IMR-90 (cell line): ENCODE data around the gene ING3. TPM values are rescaled to one million over a fixed set of nuclear protein-coding genes. Genes with fewer than 3 reads are reported as not detected.

ENCODE experiments used
- ATAC-seq: fragments of 200-7000 bp; cut with Tn5 transposase; 2 replicates; pipeline ENCODE4 v1.9.1; 2020; ENCODE audit warnings: low read depth, mild to moderate bottlenecking, moderate library complexity
- BruUV-seq: library from RNA; stranded (reverse); fragments of 400-500 nt; replicated peaks from 2 replicates; lab custom pipeline; 2021; lab: Mats Ljungman, UMichigan
- CTCF ChIA-PET: fragments of 300-600 bp; formaldehyde crosslinking; extraction: SDS; loops from one replicate; lab custom pipeline; 2021; ENCODE audit warnings: antibody characterized with exemption; lab: Yijun Ruan, JAX
- POLR2A ChIA-PET: fragments of 300-600 bp; sonication (Branson Sonifier 250); formaldehyde crosslinking; loops from one replicate; lab custom pipeline; 2022; ENCODE audit warnings: antibody characterized with exemption; ENCODE audit not compliant: unreplicated experiment; lab: Charles Lee
- DNase-seq: peaks from one replicate; pipeline ENCODE4 v3.0.0; 2013
- H2AFZ ChIP-seq: replicated peaks from 2 replicates; pipeline ENCODE3; 2013; ENCODE audit warnings: low read length, mild to moderate bottlenecking; ENCODE audit not compliant: poor library complexity
- H2AK5ac ChIP-seq: 2 replicates; pipeline ENCODE4 v1.6.1; 2013; ENCODE audit warnings: low read depth, low read length, inconsistent platforms
- H2AK9ac ChIP-seq: replicated peaks from 2 replicates; pipeline ENCODE3; 2013; ENCODE audit warnings: mild to moderate bottlenecking, low read depth, low read length, moderate library complexity; ENCODE audit not compliant: poor library complexity
- H2BK120ac ChIP-seq: 2 replicates; pipeline ENCODE4 v1.6.1; 2013; ENCODE audit warnings: low read depth, low read length, inconsistent platforms
- H2BK15ac ChIP-seq: 3 replicates; pipeline ENCODE4 v1.6.1; 2013; ENCODE audit warnings: low read depth, low read length, inconsistent platforms
- H2BK20ac ChIP-seq: 2 replicates; pipeline ENCODE4 v1.6.1; 2013; ENCODE audit warnings: low read depth, mild to moderate bottlenecking, inconsistent platforms, low read length, moderate library complexity
- H2BK5ac ChIP-seq: 2 replicates; pipeline ENCODE4 v1.6.1; 2013; ENCODE audit warnings: mild to moderate bottlenecking, low read depth, low read length, inconsistent platforms; ENCODE audit not compliant: poor library complexity, severe bottlenecking
- H3K14ac ChIP-seq: replicated peaks from 2 replicates; pipeline ENCODE4 v1.6.1; 2013; ENCODE audit warnings: low read depth, low read length, inconsistent platforms
- H3K18ac ChIP-seq: 2 replicates; pipeline ENCODE4 v1.6.1; 2013; ENCODE audit warnings: low read depth, low read length, control low read depth
- H3K23ac ChIP-seq: 2 replicates; pipeline ENCODE4 v1.6.1; 2013; ENCODE audit warnings: low read depth, low read length, inconsistent platforms
- H3K27ac ChIP-seq: 2 replicates; pipeline ENCODE4 v1.5.1; 2013; ENCODE audit warnings: mild to moderate bottlenecking, control low read depth, low read length; ENCODE audit not compliant: insufficient read depth
- H3K27me3 ChIP-seq: 2 replicates; pipeline ENCODE4 v1.6.1; 2013; ENCODE audit warnings: low read length; ENCODE audit not compliant: control insufficient read depth, insufficient read depth
- H3K36me3 ChIP-seq: 2 replicates; pipeline ENCODE4 v1.6.1; 2013; ENCODE audit warnings: low read length, mixed read lengths; ENCODE audit not compliant: control insufficient read depth, insufficient read depth
- H3K4ac ChIP-seq: 2 replicates; pipeline ENCODE4 v1.6.1; 2013; ENCODE audit warnings: low read depth, low read length, inconsistent platforms
- H3K4me1 ChIP-seq: 2 replicates; pipeline ENCODE4 v1.6.1; 2013; ENCODE audit warnings: low read length, mixed read lengths; ENCODE audit not compliant: control insufficient read depth, insufficient read depth
- H3K4me2 ChIP-seq: 2 replicates; pipeline ENCODE4 v1.6.1; 2013; ENCODE audit warnings: low read depth, mild to moderate bottlenecking, control low read depth, low read length, moderate library complexity
- H3K4me3 ChIP-seq: 2 replicates; pipeline ENCODE4 v1.5.1; 2013; ENCODE audit warnings: low read depth, mild to moderate bottlenecking, control low read depth, low read length, moderate library complexity; ENCODE audit not compliant: insufficient read depth
- H3K56ac ChIP-seq: 2 replicates; pipeline ENCODE4 v1.6.1; 2013; ENCODE audit warnings: low read length, inconsistent platforms; ENCODE audit not compliant: insufficient read depth; ENCODE audit errors: extremely low read depth
- H3K79me1 ChIP-seq, 2 experiments: 2 replicates each; pipeline ENCODE4 v1.6.1; 2013; ENCODE audit warnings: low read length in 2 of 2, inconsistent platforms in 1 of 2, low read depth in 1 of 2
- H3K9ac ChIP-seq: 2 replicates; pipeline ENCODE4 v1.6.1; 2013; ENCODE audit warnings: low read depth, low read length, control low read depth
- H3K9me1 ChIP-seq: 2 replicates; pipeline ENCODE4 v1.6.1; 2013; ENCODE audit warnings: low read length, inconsistent platforms; ENCODE audit not compliant: insufficient read depth
- H3K9me3 ChIP-seq: 2 replicates; pipeline ENCODE4 v1.6.1; 2013; ENCODE audit warnings: low read length; ENCODE audit not compliant: control insufficient read depth, insufficient read depth
- H4K20me1 ChIP-seq: 2 replicates; pipeline ENCODE4 v1.6.1; 2013; ENCODE audit warnings: low read length, inconsistent platforms; ENCODE audit not compliant: insufficient read depth
- H4K5ac ChIP-seq: 2 replicates; pipeline ENCODE4 v1.6.1; 2013; ENCODE audit warnings: mild to moderate bottlenecking, low read depth, low read length, control low read depth
- H4K8ac ChIP-seq, 2 experiments: 2 replicates each; pipeline ENCODE4 v1.6.1; 2013; ENCODE audit warnings: low read depth in 2 of 2, low read length in 2 of 2, control low read depth in 1 of 2, inconsistent platforms in 1 of 2
- H4K91ac ChIP-seq: 2 replicates; pipeline ENCODE4 v1.6.1; 2013; ENCODE audit warnings: low read depth, low read length, inconsistent platforms; ENCODE audit not compliant: insufficient read depth
- BHLHE40 ChIP-seq: fragments of 150-350 bp; IDR thresholded peaks from 2 replicates; pipeline ENCODE4 v1.6.1; 2016; ENCODE audit warnings: mild to moderate bottlenecking, low read depth, low read length
- CEBPB ChIP-seq: IDR thresholded peaks from 2 replicates; pipeline ENCODE4 v1.6.1; 2012; ENCODE audit warnings: low read depth, low read length, improper control_type of control experiment
- CHD1 ChIP-seq: IDR thresholded peaks from 2 replicates; pipeline ENCODE4 v1.6.1; 2012; ENCODE audit warnings: low read depth, low read length, improper control_type of control experiment
- MXI1 ChIP-seq: IDR thresholded peaks from 2 replicates; pipeline ENCODE4 v1.6.1; 2012; ENCODE audit warnings: low read depth, mild to moderate bottlenecking, low read length, moderate library complexity, borderline replicate concordance
- RCOR1 ChIP-seq: IDR thresholded peaks from 2 replicates; pipeline ENCODE4 v1.6.1; 2012; ENCODE audit warnings: mild to moderate bottlenecking, low read length, improper control_type of control experiment; ENCODE audit not compliant: insufficient replicate concordance
- WGBS, 2 experiments: methylation state at CpG; one replicate each; pipeline versions ENCODE4 v1.1.5 to v1.1.7; 2013; ENCODE audit warnings: missing lambda C conversion rate in 2 of 2; ENCODE audit not compliant: insufficient read length in 1 of 2; ENCODE audit errors: extremely low coverage in 2 of 2; 5-methylcytosine and 5-hydroxymethylcytosine counted together
- dilution Hi-C: fragments of 300-500 bp; cut with HindIII; formaldehyde crosslinking; loops from one replicate; pipeline ENCODE4 v1.14.3; 2018; ENCODE audit warnings: low sequenced_read_pairs; ENCODE audit not compliant: unreplicated experiment
- in situ Hi-C: fragments of 300-500 bp; cut with MboI; formaldehyde crosslinking; loops from 3 replicates; pipeline ENCODE4 v1.14.3; 2019; ENCODE audit warnings: low sequenced_read_pairs, inconsistent platforms, mixed read lengths
- intact Hi-C: fragments of 100-400 bp; cut with micrococcal nuclease; formaldehyde crosslinking; loops from 2 replicates; pipeline ENCODE4 v1.10.0; 2022
- polyA plus RNA-seq, 3 experiments: library from polyadenylated mRNA; depleted of rRNA; stranded (reverse); fragments of >200 nt; gene quantifications; 2 replicates each; pipeline ENCODE4 v1.2.3, GENCODE V29; 2012; ENCODE audit warnings: low replicate concordance in 1 of 3
- total RNA-seq: library from RNA; depleted of rRNA; stranded (reverse); fragments of >200 nt; gene quantifications from 2 replicates; pipeline ENCODE4 v1.2.3, GENCODE V29; 2012

The ING3 gene
- total and polyA plus RNA-seq, 2 of the 4 experiments (the other 2 are of a cell fraction) = 7.2 to 11.3 TPM

- H3K4ac ChIP-seq = no peak overlapping the region
Measured at GRCh38 chr7:120949998-120950538, 509 bp upstream of the ING3 start.

More at GRCh38 chr7:120949998-120950538, 509 bp upstream of the ING3 start:
- no peak overlapping the region for H3K14ac ChIP-seq
- no peaks in the 10 kb centered on the region for H3K9me1 ChIP-seq
- H2AK5ac ChIP-seq = no peak overlapping the region
- no CpG with 5 or more reads among the region's 10 CpGs for WGBS, 2 experiments
- H2BK5ac ChIP-seq = no peak overlapping the region
- no peak overlapping the region for H3K9ac ChIP-seq
- H3K79me1 ChIP-seq = peaks cover 8 to 10% of the 10 kb centered on the region in 2 experiments
- H4K20me1 ChIP-seq = 0 out of 2 replicates have a peak, but pooled peaks cover 4% of the 10 kb centered on the region
- H4K8ac ChIP-seq = peak overlapping the region in 1 of 2 experiments; percentile 56; a peak in 3 of 4 replicates
- ChIA-PET POLR2A (interaction anchor here (0.6 to 1.5 kb wide), 8 partner anchors 12 to 1906 kb away, joined by 3 to 12 read pairs (median 4); partner anchors contain the start of gene TSPAN12), CTCF (no interaction called here)
- TF ChIP-seq CHD1 (no peak), MXI1 (no peak), BHLHE40 (no peak), CEBPB (no peak), RCOR1 (peak; percentile 39)
- dilution Hi-C loops (no loop called here), in situ Hi-C loops (no loop called here), intact Hi-C loops (loop anchor here (10.0 kb wide), 1 partner anchor 1045 kb away; no protein-coding TSS in a partner anchor)
- H2AK9ac ChIP-seq = no peak overlapping the region
- no TSS peak for BruUV-seq
- no peak overlapping the region for H3K27ac ChIP-seq
- no peaks in the 10 kb centered on the region for H3K9me3 ChIP-seq
- H2BK20ac ChIP-seq = no peak overlapping the region
- H2BK15ac ChIP-seq = no peak overlapping the region
- ATAC-seq (no peak), DNase-seq (no peak)
- H3K56ac ChIP-seq = no peak overlapping the region
- H4K5ac ChIP-seq = no peak overlapping the region
- H3K4me3 ChIP-seq = peak overlapping the region; percentile 89
- no peak overlapping the region for H3K23ac ChIP-seq
- H3K36me3 ChIP-seq = peaks cover 1% of the 10 kb centered on the region; the same call in 1 of the 2 replicates
- H2BK120ac ChIP-seq = no peak overlapping the region
- H3K4me1 ChIP-seq = 0 out of 2 replicates have a peak, but pooled peaks cover 2% of the 10 kb centered on the region
- H4K91ac ChIP-seq = no peak overlapping the region
- peak overlapping the region; percentile 95 for H3K4me2 ChIP-seq
- H2AFZ ChIP-seq = peak overlapping the region; percentile 90
- 0 out of 2 replicates have a peak, but pooled peaks cover 2% of the 10 kb centered on the region for H3K27me3 ChIP-seq
- H3K18ac ChIP-seq = no peak overlapping the region
